ENCODE measurements around the gene ILF2. TPM values are rescaled to one million over a fixed set of nuclear protein-coding genes. Genes with fewer than 3 reads are reported as not detected.

ILF2 gene
- polyA plus RNA-seq, 1 experiment, result 182 TPM

DNA sequence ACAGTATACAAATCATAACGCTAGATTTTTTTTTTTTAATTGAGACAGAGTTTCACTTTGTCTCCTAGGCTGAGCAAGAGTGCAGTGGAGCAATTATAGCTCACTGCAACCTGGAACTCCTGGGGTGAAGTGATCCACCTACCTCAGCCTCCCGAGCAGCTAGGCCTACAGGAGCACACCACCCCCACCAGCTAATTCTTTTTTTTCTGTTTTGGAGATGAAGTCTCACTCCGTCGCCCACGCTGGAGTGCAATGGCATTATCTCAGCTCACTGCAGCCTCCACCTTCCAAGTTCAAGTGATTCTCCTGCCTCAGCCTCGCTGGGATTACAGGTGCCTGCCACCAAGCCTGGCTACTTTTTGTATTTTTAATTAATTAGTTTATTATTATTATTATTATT lies 29.0 kb upstream of the ILF2 start:
- no peak for DNase-seq (ENCODE audit: low read depth)
- TF ChIP-seq, protein P1, sequence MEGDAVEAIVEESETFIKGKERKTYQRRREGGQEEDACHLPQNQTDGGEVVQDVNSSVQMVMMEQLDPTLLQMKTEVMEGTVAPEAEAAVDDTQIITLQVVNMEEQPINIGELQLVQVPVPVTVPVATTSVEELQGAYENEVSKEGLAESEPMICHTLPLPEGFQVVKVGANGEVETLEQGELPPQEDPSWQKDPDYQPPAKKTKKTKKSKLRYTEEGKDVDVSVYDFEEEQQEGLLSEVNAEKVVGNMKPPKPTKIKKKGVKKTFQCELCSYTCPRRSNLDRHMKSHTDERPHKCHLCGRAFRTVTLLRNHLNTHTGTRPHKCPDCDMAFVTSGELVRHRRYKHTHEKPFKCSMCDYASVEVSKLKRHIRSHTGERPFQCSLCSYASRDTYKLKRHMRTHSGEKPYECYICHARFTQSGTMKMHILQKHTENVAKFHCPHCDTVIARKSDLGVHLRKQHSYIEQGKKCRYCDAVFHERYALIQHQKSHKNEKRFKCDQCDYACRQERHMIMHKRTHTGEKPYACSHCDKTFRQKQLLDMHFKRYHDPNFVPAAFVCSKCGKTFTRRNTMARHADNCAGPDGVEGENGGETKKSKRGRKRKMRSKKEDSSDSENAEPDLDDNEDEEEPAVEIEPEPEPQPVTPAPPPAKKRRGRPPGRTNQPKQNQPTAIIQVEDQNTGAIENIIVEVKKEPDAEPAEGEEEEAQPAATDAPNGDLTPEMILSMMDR (IDR thresholded peaks at IDR 0.05; ENCODE audit: insufficient read depth, low read depth, low read length), result no peak
- ChIA-PET POLR2A (no interaction called here), CTCF (interaction anchor here (0.6 to 1.2 kb wide), 2 partner anchors 22 to 304 kb away, joined by 3 to 4 read pairs; no protein-coding TSS in a partner anchor)
- no peaks in the 10 kb centered on the region for H3K36me3 ChIP-seq (ENCODE audit: control insufficient read depth, insufficient read depth, low read length)
- no peak overlapping the region for H3K4me3 ChIP-seq (ENCODE audit: low read depth, low read length)
- no peaks in the 10 kb centered on the region for H3K27me3 ChIP-seq (ENCODE audit: control insufficient read depth, insufficient read depth, low read length)

DNA sequence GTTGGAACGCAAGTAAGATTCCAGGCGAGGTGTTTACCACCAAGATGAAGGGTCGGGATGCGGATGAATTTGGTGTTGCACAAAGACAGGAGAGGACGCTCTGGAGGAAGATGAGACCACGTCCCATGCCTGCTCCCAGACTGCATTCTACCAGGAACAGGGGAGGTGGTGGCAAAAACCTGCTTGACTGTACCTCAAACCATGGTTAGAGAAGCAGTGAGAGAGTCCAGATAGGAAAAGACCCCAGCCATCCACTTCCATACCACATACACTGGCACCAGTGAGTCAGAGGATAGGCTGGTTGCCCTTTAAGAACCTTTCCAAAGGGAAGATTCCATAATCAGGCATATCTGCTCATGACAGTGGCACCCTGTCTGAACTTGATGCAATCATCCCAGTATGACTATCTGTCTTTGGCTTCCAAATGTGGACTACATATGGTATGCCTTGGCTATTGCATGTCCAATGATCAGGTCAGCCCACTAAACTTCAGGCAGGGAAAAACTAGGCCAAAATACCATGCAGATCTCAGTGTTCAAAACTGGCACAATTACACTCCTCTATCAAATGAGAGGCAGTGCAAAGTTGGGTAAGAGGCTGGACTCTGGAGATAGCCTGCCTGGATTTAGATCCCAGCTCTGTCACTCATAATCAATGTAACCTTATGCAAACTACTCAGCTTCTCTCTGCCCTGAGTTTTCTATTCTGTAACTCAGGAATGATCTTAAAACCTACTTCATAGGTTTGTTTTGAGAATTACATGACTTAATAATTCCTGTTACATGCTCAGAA lies 28.3 kb upstream of the ILF2 start:
- POLR2A ChIA-PET, result no interaction called here
- Histone ChIP-seq H3K36me3 (ENCODE audit: control insufficient read depth, insufficient read depth, low read length) (no peaks in the 10 kb centered on the region), H3K27me3 (ENCODE audit: control insufficient read depth, insufficient read depth, low read length) (no peaks in the 10 kb centered on the region), H3K4me3 (ENCODE audit: low read depth, low read length) (no peak overlapping the region)
- CTCF ChIA-PET, result interaction anchor here (0.6 to 2.3 kb wide), 5 partner anchors 10 to 305 kb away, joined by 3 to 6 read pairs (median 4); partner anchors contain the start of gene NPR1
- DNase-seq (ENCODE audit: low read depth), result no peak
- TF ChIP-seq, protein P1 (IDR thresholded peaks at IDR 0.05; ENCODE audit: insufficient read depth, low read depth, low read length), result no peak

DNA sequence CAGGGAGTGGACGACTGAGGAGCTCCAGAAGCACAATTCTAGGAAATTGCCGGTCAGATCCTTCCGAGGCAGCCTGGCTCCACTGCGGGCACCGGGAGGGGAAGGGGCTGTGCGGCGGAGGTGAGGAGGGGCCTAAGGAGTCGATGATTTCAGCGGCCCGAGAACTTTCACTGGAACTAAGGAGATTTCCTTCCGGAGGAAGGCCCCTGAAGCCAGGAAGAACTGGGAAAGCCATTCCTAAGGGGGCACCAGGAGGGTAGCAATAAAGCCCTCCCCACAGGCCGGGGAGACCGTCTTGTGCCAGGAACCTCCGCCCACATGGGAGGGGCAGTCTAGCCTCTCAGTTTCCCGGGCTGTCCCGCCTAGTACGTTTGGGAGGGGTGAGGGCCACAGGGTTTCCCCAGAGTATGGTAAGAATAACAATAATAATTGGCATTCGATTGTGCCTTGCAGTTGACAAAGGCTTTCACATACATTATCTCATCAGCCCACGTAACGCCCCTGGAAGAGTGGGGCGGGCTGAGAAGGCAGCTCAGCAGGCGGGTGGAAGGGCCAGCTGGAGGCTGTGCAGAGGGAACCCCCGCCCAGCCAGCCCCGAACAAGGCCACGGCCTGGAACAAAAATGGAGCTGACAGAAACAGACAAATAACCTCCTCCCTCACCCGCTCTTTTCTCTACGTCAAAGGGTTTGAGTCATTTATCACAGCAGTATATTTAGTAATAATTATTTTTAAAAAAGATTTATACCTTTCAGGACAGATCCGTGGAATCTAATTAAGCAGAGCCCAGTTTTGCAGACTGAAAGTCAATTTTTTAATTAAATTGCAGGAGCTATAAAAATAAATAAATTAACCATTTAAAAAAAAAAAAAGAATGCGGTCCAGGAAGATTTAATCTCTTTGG lies 27.5 kb upstream of the ILF2 start:
- POLR2A ChIA-PET, result no interaction called here
- no peak for DNase-seq (ENCODE audit: low read depth)
- Histone ChIP-seq H3K4me3 (ENCODE audit: low read depth, low read length) (no peak overlapping the region), H3K36me3 (ENCODE audit: control insufficient read depth, insufficient read depth, low read length) (no peaks in the 10 kb centered on the region), H3K27me3 (ENCODE audit: control insufficient read depth, insufficient read depth, low read length) (no peaks in the 10 kb centered on the region)
- CTCF ChIA-PET, result interaction anchor here (1.5 to 2.3 kb wide), 2 partner anchors 10 to 20 kb away, joined by 5 to 6 read pairs; partner anchors contain the start of gene NPR1
- TF ChIP-seq, protein P1 (IDR thresholded peaks at IDR 0.05; ENCODE audit: insufficient read depth, low read depth, low read length), result no peak

DNA sequence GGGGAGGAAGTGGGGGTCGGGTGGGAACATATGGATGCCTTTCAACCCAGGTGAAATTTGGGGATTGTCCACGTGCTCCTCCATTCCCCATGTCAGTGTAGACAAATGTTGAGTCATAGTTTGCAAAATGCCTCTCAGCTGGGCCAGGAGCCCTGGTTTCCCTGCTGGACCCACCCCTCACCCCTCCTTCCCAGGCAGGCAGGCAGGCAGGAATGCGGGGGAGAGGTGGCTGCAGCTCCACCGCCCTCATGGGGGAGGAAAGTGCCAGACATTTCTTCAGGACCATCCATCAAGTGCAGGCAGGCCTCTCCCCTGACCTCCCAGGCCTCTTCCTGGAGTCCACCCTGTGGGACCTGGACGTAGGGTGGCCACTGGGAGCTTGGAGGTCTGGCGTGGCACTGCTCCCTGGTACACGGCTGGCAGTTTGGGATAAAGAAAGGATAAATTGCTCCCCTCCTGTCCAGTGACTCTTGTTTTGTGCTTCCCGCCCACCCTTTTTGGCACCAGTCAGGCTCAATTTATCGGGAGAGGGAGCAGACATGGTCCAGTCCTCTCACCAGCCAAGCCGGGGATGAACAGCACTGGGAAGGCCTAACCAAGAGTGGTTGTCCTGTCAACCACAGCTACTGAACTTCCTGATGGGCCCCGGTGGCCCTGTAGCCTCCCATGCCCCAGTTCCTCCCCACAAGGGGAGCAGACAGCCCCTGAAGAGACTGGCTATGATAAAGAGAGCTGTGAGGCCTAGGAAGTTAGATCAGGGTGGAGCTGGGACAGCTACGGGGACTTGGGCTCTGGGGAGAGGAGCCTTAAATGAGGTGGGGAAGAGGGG lies 26.6 kb upstream of the ILF2 start:
- no peak overlapping the region for H3K4me3 ChIP-seq (ENCODE audit: low read depth, low read length)
- DNase-seq (ENCODE audit: low read depth), result no peak
- CTCF ChIA-PET, result interaction anchor here (1.0 to 2.3 kb wide), 3 partner anchors 9 to 20 kb away, joined by 3 to 6 read pairs (median 5); partner anchors contain the start of gene NPR1
- TF ChIP-seq, protein P1 (IDR thresholded peaks at IDR 0.05; ENCODE audit: insufficient read depth, low read depth, low read length), result no peak
- no peaks in the 10 kb centered on the region for H3K36me3 ChIP-seq (ENCODE audit: control insufficient read depth, insufficient read depth, low read length)
- no peaks in the 10 kb centered on the region for H3K27me3 ChIP-seq (ENCODE audit: control insufficient read depth, insufficient read depth, low read length)
- POLR2A ChIA-PET, result no interaction called here

All from BJ (cell line).